Effector memory CD8-positive, alpha-beta T cell (primary cell): Measurements from ENCODE around the gene ADAMTS7.
"Not testable (repeated sequence)": the region's sequence is repeated elsewhere in the genome, so short reads cannot be mapped to it uniquely, and the experiment has no call there.

ENCODE experiments used
- ATAC-seq: fragments of 150-1000 bp; cut with Tn5 transposase; replicated peaks from 2 replicates; pipeline ENCODE4 v1.10.0; 2021; ENCODE audit warnings: mild to moderate bottlenecking, moderate library complexity
- DNase-seq, 3 experiments: peaks; one replicate each; pipeline ENCODE4 v3.0.0; 2021
- H3K27ac Mint-ChIP-seq, 2 donors: one replicate each; pipeline ENCODE4 v1.8.0; 2022; ENCODE audit warnings: mild to moderate bottlenecking in 2 of 2, mixed read lengths in 2 of 2, moderate library complexity in 2 of 2
- H3K27me3 Mint-ChIP-seq, 2 donors: one replicate each; pipeline ENCODE4 v1.8.0; 2022; ENCODE audit warnings: mixed read lengths in 2 of 2
- H3K36me3 Mint-ChIP-seq: one replicate; pipeline ENCODE4 v1.8.0; 2022; ENCODE audit warnings: mild to moderate bottlenecking, moderate library complexity, mixed read lengths; ENCODE audit not compliant: insufficient read depth
- H3K4me1 Mint-ChIP-seq, 2 donors: one replicate each; pipeline ENCODE4 v1.8.0; 2022; ENCODE audit warnings: low read depth in 2 of 2, mixed read lengths in 2 of 2
- H3K4me3 Mint-ChIP-seq, 2 donors: one replicate each; pipeline ENCODE4 v1.8.0; 2022; ENCODE audit warnings: mild to moderate bottlenecking in 2 of 2, mixed read lengths in 2 of 2, moderate library complexity in 2 of 2
- H3K9me3 Mint-ChIP-seq, 2 donors: one replicate each; pipeline ENCODE4 v1.8.0; 2022; ENCODE audit warnings: mixed read lengths in 2 of 2

ADAMTS7 gene

DNA sequence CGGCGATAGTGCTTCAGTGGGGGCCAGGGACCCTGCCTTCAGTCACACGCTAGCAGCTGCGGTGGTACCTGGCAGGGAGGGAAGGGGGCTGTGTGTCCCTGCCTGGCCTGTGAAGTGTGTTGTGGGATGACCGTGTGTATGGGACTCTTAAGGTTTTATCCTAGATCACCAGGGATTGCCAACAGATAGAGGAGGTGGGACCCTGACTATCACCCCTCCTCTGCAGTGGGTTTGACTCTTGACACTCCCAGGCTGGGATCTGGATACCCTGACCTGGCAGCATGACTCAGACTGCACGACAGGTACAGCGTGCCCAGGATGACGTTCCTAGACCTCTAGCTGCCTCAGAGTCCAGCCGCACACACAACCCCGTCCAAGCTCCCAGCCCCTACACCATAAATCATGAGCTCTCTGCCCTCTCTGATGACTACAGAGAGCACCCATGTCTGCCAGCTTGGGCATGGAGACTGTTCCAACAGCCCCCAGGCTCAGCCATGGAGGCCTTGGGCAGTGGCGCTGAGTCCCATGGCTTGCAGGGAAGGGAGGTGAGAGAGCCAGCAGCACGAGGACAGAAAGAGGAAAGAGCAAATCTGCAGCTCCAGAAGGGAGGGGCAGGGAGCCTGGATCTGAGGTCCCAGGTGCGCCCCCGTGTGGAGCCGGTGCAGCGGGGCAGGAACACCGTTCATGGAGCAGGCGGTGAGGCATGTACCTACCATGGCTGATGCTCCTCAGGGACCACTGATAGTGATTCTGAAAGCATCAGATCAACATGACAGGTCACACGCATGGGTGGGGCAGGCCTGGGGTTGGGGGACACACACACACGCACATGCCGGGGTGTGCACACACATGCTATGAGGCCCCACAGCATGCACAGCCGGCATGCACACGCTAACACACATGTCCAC is 71.0 kb downstream of the ADAMTS7 start:
- ATAC-seq: peak; percentile 57

DNA sequence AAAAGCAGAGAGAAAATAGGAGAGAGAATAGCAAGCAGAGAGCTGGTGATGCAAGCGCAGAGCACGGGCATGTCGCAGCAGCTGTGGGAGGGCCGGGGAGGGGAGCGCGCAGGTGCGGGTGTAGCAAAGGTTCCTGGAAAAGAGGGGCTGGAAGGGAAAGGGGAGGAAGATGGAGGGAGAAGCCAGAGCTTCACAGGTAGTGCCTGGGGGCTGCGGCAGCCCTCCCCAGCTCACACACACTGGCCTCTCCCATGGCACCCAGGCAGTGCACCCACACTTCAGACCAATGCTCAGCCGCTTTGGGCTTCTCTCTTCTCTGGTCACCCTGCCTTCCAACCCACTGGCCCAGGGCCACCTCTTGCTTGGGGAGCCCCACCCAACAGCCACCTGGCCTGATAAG is 72.1 kb downstream of the ADAMTS7 start:
- DNase-seq: no peak
- peaks cover 26 to 38% of the 10 kb centered on the region in 2 donors for H3K27me3 Mint-ChIP-seq
- H3K4me1 Mint-ChIP-seq: peaks cover 4 to 7% of the 10 kb centered on the region in 2 donors
- no peak for ATAC-seq
- H3K27ac Mint-ChIP-seq: no peak overlapping the region
- H3K9me3 Mint-ChIP-seq: no peaks in the 10 kb centered on the region
- H3K4me3 Mint-ChIP-seq: no peak overlapping the region
- no peaks in the 10 kb centered on the region for H3K36me3 Mint-ChIP-seq

More for the DNA sequence above, 71.0 kb downstream of the ADAMTS7 start:
- Mint-ChIP-seq H3K27me3 (peaks cover 15 to 27% of the 10 kb centered on the region in 2 donors), H3K27ac (no peak overlapping the region), H3K4me1 (peaks cover 4 to 7% of the 10 kb centered on the region in 2 donors), H3K4me3 (no peak overlapping the region), H3K36me3 (no peaks in the 10 kb centered on the region), H3K9me3 (no peaks in the 10 kb centered on the region)
- DNase-seq: peak; percentile 27 to 44 (median 35)

DNA sequence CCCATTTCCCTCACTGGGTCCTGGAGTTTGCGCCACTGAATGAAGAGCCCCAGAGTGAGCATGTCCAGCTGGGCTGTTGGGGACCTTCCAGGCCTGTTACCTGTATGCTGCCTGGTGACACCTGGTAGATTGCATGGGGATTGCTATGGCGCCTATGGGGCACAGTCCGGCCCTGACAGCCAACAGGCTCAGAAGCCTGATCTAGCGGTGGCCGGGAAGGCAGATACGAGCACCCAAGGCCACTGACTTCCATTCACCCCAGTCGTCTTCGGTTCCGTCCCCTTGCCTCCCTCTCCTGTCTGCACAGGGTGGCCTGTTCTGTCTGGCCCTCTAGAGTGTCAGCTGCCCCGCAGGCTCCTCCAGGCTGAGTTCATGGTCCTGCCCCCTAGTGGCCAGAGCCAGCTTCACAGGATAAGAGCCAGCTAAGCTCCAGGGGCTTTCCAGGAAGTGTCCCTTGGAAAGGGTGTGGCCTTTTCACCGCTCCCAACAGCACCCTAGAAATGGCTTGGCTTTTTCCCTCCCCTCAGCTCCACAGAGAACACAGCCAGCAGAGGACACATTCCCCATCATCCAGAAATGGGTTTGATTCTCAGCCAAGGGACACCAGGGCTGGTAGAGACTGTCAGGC is 73.2 kb downstream of the ADAMTS7 start:
- not testable (repeated sequence) for H3K27ac Mint-ChIP-seq
- peak; percentile 52 for ATAC-seq
- peaks cover 35 to 49% of the 10 kb centered on the region in 2 donors for H3K27me3 Mint-ChIP-seq

DNA sequence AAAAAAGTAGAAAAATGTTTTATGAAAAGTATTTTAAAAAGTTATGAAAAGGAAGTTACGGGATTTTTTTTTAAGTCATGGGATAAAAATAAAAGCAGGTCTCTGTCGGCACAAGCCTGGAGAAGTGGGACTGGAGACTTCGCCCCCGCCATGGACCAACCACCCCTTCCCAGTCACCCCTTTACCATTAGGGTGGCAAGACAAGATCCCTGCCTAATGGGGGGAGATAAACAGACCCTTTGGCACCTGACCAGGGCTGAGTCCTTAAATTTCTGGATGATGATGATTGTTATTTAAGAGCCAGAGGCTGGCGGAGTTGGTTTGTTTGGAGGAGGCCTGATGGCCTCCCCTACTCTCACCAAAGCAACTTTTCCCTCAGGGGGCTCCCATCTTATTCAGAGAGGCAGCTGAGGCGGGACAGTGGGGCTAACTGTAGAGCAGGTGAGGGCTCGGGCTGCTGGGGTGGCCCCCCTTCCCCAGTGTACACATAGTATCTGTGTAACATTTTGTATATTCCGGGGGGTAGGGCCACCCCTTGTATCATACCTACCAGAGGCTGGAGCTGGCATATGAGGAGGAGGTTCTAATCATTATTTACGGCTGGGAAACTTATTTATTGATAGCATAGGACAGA is 74.0 kb downstream of the ADAMTS7 start:
- no peak for ATAC-seq
- Mint-ChIP-seq H3K27me3 (peaks cover 41 to 56% of the 10 kb centered on the region in 2 donors), H3K4me3 (no peak overlapping the region), H3K36me3 (no peaks in the 10 kb centered on the region), H3K27ac (no peak overlapping the region), H3K4me1 (peaks cover 4 to 7% of the 10 kb centered on the region in 2 donors), H3K9me3 (no peaks in the 10 kb centered on the region)
- no peak for DNase-seq

More for the DNA sequence above, 73.2 kb downstream of the ADAMTS7 start:
- not testable (repeated sequence) for H3K36me3 Mint-ChIP-seq, H3K4me1 Mint-ChIP-seq, H3K4me3 Mint-ChIP-seq, H3K9me3 Mint-ChIP-seq
- peak in 2 of 3 experiments; percentile 22 to 25 for DNase-seq

DNA sequence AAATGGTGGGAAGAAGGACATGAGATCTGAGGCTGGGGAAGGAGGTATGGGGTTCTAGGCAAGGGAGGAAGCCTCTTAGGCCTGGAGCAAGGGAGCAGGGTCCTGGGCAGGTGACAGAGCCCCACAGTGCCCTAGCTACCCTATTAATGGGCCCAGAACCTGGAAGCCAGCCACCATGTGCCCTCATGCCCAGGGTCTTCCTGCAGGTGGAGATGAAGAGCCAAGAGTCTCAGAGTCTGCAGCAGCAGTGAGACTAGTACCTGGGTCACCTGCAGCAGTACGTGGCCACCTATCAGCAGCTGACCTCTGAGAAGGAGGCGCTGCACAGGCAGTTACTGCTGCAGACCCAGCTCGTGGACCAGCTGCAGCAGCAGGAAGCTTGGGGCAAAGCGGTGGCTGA is 75.0 kb downstream of the ADAMTS7 start:
- not testable (repeated sequence) for H3K27ac Mint-ChIP-seq, DNase-seq, H3K4me1 Mint-ChIP-seq, ATAC-seq, H3K36me3 Mint-ChIP-seq, H3K4me3 Mint-ChIP-seq, H3K9me3 Mint-ChIP-seq
- H3K27me3 Mint-ChIP-seq: peaks cover 47 to 66% of the 10 kb centered on the region in 2 donors

DNA sequence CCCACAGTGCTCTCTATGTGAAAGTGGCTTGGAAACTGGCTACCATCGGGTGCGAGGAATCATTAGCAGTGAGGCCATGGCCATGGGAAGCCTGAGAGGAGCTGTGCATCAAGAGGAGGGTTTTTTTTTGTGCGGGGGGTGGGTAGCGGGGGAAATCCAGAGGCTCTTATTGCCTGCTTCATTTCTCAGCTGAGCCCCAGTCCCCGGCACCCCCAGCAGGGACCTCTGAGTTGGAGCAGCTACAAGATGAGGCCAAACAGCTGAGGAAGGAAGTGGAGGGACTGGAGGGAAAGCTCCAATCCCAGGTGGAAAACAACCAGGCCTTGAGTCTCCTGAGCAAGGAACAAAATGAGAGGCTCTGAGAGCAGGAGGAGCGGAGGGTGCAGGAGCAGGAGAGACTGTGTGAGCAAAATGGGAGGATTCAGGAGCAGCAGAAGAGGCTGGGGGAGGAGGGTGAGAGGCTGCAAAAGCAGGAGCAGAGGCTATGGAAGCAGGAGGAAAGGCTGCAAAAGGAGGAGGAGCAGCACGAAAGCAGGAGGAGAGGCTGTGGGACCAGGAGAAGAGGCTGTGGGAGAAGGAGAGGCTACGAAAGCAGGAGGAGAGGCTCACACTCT is 76.7 kb downstream of the ADAMTS7 start:
- peaks cover 52 to 64% of the 10 kb centered on the region in 2 donors for H3K27me3 Mint-ChIP-seq
- ATAC-seq (no peak), DNase-seq (no peak)
- no peaks in the 10 kb centered on the region for H3K9me3 Mint-ChIP-seq
- no peaks in the 10 kb centered on the region for H3K4me1 Mint-ChIP-seq
- H3K36me3 Mint-ChIP-seq: no peaks in the 10 kb centered on the region
- no peak overlapping the region for H3K4me3 Mint-ChIP-seq
- H3K27ac Mint-ChIP-seq: no peak overlapping the region

DNA sequence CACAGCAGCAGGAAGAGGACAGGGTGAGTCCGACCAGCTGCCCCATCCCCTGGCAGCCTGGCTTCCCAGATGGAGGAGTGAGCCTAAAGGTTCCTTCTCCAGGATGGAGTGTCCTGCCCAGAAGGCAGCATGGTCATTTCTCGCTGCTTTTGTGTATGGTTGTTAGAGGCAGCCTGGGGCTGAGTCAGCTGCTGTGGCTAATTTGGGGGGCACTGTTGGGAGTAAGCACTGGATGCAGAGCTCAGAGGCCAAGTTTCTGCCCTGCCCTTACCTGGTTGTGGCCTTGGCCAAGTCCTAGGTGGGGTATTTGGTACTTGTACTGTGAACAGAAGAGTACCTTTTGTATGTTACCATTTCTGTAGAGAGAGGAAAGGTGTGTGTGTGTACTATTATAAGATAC is 78.6 kb downstream of the ADAMTS7 start:
- peaks cover 43 to 52% of the 10 kb centered on the region in 2 donors for H3K27me3 Mint-ChIP-seq
- H3K9me3 Mint-ChIP-seq: no peaks in the 10 kb centered on the region
- no peak overlapping the region for H3K4me3 Mint-ChIP-seq
- H3K27ac Mint-ChIP-seq: no peak overlapping the region
- ATAC-seq (no peak), DNase-seq (no peak)
- no peaks in the 10 kb centered on the region for H3K36me3 Mint-ChIP-seq
- H3K4me1 Mint-ChIP-seq: peaks cover 0 to under 1% of the 10 kb centered on the region in 2 donors

DNA sequence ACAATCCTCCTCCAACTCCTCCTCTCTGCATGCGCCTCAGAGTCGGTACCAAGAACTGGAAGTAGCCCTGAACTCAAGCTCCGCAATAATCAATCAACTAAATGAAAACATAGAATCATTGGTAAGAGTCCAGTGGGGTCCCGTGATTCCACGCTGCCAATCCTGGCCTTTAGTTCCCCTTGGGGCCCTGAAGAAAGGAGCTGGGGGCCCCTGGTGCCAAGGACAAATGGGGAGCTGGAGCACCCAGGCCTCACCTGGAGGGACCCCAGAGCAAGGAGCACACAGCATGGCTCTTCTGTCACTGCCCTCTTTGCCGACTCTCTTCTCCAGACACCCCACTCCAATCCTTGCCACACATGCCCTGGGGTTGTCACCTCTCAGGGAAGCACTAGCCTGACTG is 80.3 kb downstream of the ADAMTS7 start:
- no peak for DNase-seq
- Mint-ChIP-seq H3K4me3 (no peak overlapping the region), H3K36me3 (no peaks in the 10 kb centered on the region), H3K27me3 (peaks cover 39 to 52% of the 10 kb centered on the region in 2 donors), H3K4me1 (peaks cover 0 to 2% of the 10 kb centered on the region in 2 donors), H3K9me3 (no peaks in the 10 kb centered on the region), H3K27ac (no peak overlapping the region)
- no peak for ATAC-seq

DNA sequence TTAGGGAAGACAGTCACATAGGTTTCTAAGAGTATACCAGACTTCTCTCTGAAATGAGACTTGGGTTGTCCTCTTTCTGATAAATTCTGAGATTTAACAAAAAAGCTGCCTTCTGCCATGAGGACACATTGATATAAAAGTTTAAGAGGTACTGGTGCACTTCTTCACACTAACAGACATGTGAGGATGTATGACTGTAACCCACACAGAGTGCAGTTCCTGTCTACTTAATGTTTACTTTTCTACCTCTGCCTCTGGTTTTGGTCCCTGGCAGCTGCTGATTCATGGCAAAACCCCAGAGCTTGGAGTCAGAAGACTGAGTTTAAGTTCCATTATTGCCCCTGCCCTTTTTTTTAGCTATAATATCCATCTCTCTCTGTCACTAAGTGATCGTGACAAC is 82.8 kb downstream of the ADAMTS7 start:
- H3K27me3 Mint-ChIP-seq: peaks cover 21 to 30% of the 10 kb centered on the region in 2 donors
- ATAC-seq, H3K27ac Mint-ChIP-seq, H3K36me3 Mint-ChIP-seq, DNase-seq, H3K4me3 Mint-ChIP-seq, H3K9me3 Mint-ChIP-seq, H3K4me1 Mint-ChIP-seq: not testable (repeated sequence)

DNA sequence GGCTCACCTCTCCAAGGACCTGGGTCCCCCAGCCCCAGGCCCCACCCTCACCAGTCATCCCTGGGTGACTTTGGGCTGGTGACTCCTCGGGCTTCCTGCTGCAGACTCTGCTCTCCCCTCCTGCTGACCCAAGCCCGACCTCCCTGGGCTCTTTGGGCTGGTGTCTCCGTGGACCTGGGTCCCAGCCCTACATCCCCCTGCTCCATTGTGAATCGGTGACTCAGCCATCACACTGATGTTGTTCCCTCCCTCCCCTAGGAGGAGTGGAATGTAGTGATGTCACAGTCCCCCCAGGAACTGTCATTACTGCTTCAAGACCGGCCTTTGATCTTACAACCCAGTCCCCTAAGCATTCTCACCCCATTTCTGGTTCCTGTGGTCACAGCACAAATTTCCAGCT is 83.7 kb downstream of the ADAMTS7 start:
- Mint-ChIP-seq H3K27me3 (peaks cover 16 to 24% of the 10 kb centered on the region in 2 donors), H3K36me3 (no peaks in the 10 kb centered on the region), H3K4me1 (peaks cover 0 to 2% of the 10 kb centered on the region in 2 donors), H3K9me3 (no peaks in the 10 kb centered on the region), H3K4me3 (no peak overlapping the region), H3K27ac (no peak overlapping the region)
- DNase-seq: no peak
- no peak for ATAC-seq

DNA sequence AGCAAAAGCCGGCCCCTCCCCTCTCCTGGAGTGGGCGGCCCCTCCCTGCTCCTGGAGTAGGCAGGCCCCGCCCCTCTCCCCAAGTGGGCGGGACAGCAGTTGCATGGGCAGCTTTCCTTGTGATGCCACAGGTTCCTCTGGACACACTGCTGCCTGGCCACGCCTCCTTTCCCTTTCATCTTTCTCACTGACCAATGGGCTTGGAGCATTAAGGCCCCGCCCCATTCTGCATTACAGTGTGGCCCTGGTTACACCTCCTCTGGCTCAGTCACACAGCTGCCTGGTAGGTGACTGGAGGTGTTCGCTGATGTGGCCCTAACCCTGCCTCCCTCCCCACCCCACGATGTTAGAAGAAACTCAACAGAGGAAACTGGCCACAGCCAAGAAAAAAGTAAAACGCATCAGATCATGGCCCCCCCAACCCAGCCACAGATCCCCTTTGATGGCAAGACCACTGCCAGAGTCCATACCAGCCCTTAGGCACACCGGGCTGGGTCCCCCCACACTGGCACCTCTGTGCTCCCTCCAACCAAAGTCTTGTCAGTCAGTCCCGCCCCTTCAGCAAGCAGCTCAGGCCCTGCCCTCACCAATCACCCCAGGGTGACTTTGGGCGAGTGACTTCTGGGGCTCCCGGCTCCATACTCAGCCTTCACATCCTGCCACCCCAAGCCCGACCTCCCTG is 84.3 kb downstream of the ADAMTS7 start:
- Mint-ChIP-seq H3K4me1 (peaks cover 0 to 2% of the 10 kb centered on the region in 2 donors), H3K27me3 (peaks cover 10 to 24% of the 10 kb centered on the region in 2 donors), H3K4me3 (no peak overlapping the region), H3K27ac (no peak overlapping the region), H3K36me3 (no peaks in the 10 kb centered on the region), H3K9me3 (no peaks in the 10 kb centered on the region)
- DNase-seq (no peak), ATAC-seq (no peak)

DNA sequence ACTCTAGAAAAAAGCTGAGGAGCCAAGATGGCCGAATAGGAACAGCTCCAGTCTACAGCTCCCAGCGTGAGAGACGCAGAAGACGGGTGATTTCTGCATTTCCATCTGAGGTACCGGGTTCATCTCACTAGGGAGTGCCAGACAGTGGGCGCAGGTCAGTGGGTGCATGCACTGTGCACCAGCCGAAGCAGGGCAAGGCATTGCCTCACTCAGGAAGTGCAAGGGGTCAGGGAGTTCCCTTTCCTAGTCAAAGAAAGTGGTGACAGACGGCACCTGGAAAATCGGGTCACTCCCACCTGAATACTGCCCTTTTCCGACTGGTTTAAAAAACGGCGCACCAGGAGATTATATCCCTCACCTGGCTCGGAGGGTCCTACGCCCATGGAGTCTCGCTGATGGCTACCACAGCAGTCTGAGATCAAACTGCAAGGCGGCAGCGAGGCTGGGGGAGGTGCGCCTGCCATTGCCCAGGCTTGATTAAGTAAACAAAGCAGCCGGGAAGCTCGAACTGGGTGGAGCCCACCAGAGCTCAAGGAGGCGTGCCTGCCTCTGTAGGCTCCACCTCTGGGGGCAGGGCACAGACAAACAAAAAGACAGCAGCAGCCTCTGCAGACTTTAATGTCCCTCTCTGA is 91.3 kb downstream of the ADAMTS7 start:
- H3K4me1 Mint-ChIP-seq, H3K9me3 Mint-ChIP-seq, DNase-seq, H3K27ac Mint-ChIP-seq, H3K36me3 Mint-ChIP-seq, ATAC-seq, H3K4me3 Mint-ChIP-seq: not testable (repeated sequence)
- peaks cover 30 to 45% of the 10 kb centered on the region in 2 donors for H3K27me3 Mint-ChIP-seq
